ENCODE data around the gene COL15A1. TPM values are rescaled to one million over a fixed set of nuclear protein-coding genes. Genes with fewer than 3 reads are reported as not detected.

The COL15A1 gene
- total RNA-seq, 1 experiment from 2014 or later: not detected

DNA sequence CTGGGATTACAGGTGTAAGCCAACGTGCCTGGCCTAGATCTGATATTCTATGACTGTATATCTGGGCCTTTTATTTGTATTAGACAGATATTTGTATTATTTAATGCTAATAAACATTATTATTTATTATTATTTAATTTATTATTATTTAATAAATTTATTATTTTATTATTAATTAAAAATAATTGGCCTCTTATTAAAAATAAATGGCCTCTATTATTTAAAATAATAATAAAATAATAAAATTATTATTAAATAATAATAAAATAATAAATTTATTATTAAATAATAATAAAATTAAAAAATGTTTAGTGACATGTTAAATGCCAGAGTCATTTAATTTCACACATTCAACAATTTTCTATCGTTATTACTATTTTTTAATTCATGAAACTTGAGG is 9.8 kb upstream of the COL15A1 start:
- Mint-ChIP-seq H3K27ac (no peak overlapping the region), H3K4me1 (peaks cover 6 to 9% of the 10 kb centered on the region in 2 experiments; a peak in 1 of 4 replicates), H3K4me3 (no peak overlapping the region), H3K27me3 (ENCODE audit: low read depth) (peaks cover 21% of the 10 kb centered on the region), H3K9me3 (no peaks in the 10 kb centered on the region), H3K36me3 (ENCODE audit: insufficient read depth in 1 of 3, low read depth in 3 of 3) (no peaks in the 10 kb centered on the region)
- Histone ChIP-seq H4K5ac (ENCODE audit: insufficient read length, low read depth, low read length) (no peak overlapping the region), H3K4me1 (ENCODE audit: insufficient read depth, low read length) (peaks cover 3% of the 10 kb centered on the region; the same call in 1 of the 2 replicates), H3K4me2 (ENCODE audit: insufficient read depth, insufficient read length, low read length) (no peak overlapping the region), H2BK12ac (ENCODE audit: insufficient read length, low read depth, low read length) (no peak overlapping the region), H3K9me3 (ENCODE audit: control insufficient read depth, low read depth, low read length) (no peaks in the 10 kb centered on the region), H3K9ac (ENCODE audit: extremely low read depth, insufficient read length, low read length) (no peak overlapping the region), H2AK5ac (ENCODE audit: insufficient read length, low read length) (no peak overlapping the region), H3K14ac (ENCODE audit: insufficient read depth, low read length) (no peak overlapping the region), H2BK5ac (ENCODE audit: insufficient read length, low read length) (no peak overlapping the region), H2BK20ac (ENCODE audit: low read depth, low read length, poor library complexity, severe bottlenecking) (no peak overlapping the region), H4K91ac (ENCODE audit: insufficient read length, low read depth, low read length) (no peak overlapping the region), H2BK120ac (ENCODE audit: low read depth, low read length, poor library complexity, severe bottlenecking) (no peak overlapping the region), H3K79me2 (ENCODE audit: insufficient read depth, low read length) (no peaks in the 10 kb centered on the region), H3K18ac (ENCODE audit: insufficient read length, low read depth, low read length) (no peak overlapping the region), H2BK15ac (ENCODE audit: low read depth, low read length) (no peak overlapping the region), H3K27ac (ENCODE audit: insufficient read length, low read depth, low read length) (no peak overlapping the region), H3K56ac (ENCODE audit: insufficient read length, low read depth, low read length) (no peak overlapping the region), H3K79me1 (ENCODE audit: insufficient read depth, low read depth, low read length, poor library complexity, severe bottlenecking) (no peaks in the 10 kb centered on the region), H3K27me3 (ENCODE audit: insufficient read depth, low read length) (no peaks in the 10 kb centered on the region), H3K23me2 (ENCODE audit: insufficient read length, low read depth, low read length, poor library complexity, severe bottlenecking) (no peaks in the 10 kb centered on the region), H2AFZ (ENCODE audit: low read length) (no peak overlapping the region), H3T11ph (ENCODE audit: low read length) (no peak overlapping the region), H3K4ac (ENCODE audit: low read depth, low read length) (no peak overlapping the region), H4K8ac (replicated peaks; ENCODE audit: insufficient read length, low read depth, low read length) (no peak overlapping the region), H4K20me1 (ENCODE audit: control insufficient read depth, insufficient read depth, insufficient read length) (no peaks in the 10 kb centered on the region), H3K23ac (ENCODE audit: insufficient read length, low read depth, low read length) (no peak overlapping the region)
- DNase-seq: no peak
- TF ChIP-seq, protein P1, sequence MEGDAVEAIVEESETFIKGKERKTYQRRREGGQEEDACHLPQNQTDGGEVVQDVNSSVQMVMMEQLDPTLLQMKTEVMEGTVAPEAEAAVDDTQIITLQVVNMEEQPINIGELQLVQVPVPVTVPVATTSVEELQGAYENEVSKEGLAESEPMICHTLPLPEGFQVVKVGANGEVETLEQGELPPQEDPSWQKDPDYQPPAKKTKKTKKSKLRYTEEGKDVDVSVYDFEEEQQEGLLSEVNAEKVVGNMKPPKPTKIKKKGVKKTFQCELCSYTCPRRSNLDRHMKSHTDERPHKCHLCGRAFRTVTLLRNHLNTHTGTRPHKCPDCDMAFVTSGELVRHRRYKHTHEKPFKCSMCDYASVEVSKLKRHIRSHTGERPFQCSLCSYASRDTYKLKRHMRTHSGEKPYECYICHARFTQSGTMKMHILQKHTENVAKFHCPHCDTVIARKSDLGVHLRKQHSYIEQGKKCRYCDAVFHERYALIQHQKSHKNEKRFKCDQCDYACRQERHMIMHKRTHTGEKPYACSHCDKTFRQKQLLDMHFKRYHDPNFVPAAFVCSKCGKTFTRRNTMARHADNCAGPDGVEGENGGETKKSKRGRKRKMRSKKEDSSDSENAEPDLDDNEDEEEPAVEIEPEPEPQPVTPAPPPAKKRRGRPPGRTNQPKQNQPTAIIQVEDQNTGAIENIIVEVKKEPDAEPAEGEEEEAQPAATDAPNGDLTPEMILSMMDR (conservative IDR thresholded peaks at IDR 0.05): no peak
- no CpG with 5 or more reads among the region's 2 CpGs for WGBS (ENCODE audit: extremely low coverage, insufficient read length, low lambda C conversion rate)
